Activated naive CD4-positive, alpha-beta T cell (primary cell): ENCODE results near the gene TSHB.

Source experiments
- DNase-seq, 4 experiments: peaks; one replicate each; lab custom pipeline; 2025; lab: John Stamatoyannopoulos, UW

TSHB gene

DNA sequence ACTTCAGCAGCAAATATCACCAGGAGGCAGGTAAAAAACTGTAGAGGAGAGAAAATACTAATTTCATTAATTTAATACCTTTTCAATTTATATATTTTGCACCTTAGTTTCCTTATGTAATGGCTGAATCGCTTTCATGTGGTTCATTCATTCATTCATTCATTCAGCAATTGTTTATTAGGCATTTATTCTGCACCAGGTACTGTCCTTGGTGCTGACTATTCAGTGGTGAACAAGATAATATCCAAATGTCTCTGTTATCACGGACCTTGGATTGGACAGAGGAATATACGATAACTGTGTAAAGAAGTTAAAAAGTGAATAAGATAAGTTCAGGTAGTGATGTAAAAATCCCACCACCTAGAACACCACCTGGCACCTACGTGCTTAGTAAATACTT, 30.9 kb downstream of the TSHB start:
- DNase-seq, result no peak

DNA sequence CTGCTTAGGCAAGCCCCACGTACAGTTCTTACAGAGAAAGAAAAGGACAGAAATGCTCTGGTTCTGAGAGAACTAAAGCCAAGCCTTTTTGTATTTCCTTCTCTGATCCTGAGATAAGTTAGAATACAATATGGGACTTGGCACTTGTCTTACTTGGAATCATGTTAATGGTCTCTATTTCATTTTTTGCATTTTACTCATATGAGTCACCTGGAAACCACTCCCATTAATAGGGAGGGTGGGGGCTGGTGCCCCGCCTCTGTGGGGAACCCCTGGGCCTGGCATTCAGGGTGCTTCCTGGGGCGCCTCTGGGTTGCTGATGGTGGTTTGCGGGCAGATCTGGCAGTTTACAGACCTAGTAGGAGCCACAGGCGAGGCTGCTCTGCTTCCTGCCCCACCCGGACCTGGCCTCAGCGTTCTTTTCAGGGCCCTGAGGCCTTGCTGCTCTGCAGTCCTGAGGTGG, 32.9 kb downstream of the TSHB start:
- peak; percentile 46 to 90 (median 72) for DNase-seq

DNA sequence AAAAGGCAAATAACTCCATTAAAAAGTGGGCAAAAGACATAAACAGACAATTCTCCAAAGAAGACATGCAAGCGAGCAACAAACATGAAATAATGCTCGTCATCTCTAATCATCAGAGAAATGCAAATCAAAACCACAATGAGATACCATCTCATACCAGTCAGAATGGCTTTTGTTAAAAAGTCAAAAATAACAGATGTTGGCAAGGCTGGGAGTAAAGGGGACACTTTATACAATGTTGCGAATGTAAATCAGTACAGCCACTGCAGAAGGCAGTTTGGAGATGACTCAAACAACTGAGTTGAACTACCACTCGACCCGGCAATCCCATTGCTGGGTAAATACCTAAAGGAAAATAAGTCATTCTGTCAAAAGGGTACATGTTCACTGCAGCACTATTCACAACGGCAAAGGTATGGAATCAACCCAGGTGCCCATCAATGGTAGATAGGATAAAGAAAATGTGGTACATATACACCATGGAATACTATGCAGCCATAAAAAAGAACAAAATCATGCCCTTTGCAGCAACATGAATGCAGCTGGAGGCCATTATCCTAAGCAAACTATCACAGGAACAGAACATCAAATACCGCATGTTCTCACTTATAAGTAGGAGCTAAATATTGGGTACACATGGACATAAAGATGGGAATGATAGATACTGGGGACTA, 33.7 kb downstream of the TSHB start:
- DNase-seq, result no peak

DNA sequence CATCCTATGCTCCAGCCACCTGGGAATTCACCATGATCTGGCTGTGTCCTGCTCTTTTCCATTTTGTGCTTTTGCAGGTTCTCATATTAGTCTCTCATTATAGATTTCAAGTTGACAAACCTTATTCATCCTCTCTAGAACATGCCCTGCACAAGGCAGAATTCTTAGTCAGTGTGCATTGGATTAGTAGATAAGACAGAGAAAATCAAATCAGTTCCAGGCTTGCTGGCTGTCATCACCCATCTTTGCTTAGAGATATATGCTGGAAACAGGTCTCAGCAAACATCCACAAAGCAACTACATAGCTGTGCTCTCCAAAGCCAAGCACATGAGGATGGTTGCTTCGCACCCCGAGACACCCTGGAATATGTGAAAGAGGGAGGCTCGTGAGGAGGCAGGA, 34.8 kb downstream of the TSHB start:
- no peak for DNase-seq

DNA sequence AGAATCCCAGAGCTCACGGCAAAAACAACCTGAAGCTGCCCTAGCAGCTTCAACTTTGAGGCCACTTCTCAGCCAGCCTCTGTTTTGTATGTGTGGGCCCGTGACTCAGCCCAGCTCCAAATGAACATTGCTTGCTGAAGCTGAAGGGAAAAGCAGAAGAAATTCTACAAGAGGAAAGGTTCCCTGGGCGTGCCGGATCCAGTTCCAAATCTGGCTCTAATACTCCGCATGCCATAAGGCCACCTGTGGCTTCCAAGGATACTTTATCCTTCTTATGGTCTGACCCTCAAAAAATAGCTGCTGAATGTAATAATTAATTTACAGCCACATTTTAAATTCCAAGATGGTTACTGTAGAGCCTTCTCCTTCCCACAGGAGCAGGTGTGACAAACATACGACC, 35.4 kb downstream of the TSHB start:
- no peak for DNase-seq

DNA sequence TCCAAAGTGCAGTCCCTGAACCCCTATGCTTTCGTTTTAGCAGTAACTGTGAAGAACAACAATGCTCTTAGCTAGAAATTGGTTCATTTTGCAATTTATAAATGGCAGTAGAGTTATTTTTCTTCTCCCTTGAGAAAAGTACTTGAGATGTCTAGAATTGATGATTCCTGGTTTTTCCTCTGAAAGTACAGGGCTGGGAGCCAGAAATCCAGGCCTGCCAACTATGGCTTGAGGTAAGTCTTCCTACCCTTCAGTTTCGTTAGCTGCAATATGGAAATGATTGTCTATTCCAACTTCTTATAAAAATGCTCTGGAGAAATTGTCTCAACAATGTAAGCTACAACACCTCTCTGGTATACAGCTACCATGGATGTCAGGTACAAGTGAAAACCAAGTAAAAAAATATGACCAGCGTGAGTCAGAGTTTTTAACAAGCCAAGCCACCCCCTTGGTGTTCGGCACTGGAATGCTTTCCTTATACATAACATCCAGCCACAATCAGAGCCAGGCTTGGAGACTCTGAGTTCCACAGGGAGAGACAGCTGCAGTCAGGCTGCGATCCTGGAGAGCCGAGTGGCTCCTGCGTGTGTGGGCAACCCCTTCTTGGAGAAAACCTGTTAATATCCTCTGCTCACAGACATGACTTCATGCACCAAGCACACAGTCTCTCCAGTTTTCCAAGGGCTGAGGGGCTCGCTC, 37.7 kb downstream of the TSHB start:
- DNase-seq, result no peak

DNA sequence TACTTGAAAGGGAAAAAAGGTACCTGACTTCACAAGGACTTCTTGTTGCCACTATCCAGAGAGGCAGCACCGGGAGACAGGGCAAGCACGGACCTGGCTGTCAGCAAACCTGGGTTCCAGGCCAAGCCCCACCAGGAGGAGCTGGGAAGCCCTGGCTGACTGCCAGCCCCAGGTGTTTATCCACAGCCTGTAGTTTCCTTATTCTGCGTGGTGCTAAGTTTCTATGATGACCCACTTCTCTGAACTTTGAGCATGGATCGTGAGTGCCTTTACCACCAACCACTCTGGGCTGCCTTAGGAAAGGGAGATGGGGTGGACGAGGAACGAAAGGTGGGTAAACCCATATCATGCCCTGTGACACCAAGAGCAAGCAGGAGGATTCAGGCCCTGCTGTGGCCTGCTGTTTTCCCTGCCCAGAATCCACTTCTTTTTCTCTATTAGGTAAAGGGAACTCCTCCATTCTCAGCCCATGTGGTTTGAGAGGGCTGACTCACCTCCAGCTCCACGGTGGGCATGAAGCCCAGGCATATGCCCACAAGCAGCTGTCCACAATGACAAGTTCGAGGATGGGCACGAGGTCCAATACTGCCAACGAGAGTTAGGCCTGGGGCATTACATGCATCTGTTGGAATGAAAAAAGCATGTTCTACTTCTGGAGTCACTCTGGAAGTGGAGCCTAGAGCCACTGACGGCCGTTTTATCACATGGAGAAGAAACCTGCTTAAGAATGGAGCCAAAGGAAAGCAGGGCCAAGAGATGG, 39.4 kb downstream of the TSHB start:
- DNase-seq, result no peak

DNA sequence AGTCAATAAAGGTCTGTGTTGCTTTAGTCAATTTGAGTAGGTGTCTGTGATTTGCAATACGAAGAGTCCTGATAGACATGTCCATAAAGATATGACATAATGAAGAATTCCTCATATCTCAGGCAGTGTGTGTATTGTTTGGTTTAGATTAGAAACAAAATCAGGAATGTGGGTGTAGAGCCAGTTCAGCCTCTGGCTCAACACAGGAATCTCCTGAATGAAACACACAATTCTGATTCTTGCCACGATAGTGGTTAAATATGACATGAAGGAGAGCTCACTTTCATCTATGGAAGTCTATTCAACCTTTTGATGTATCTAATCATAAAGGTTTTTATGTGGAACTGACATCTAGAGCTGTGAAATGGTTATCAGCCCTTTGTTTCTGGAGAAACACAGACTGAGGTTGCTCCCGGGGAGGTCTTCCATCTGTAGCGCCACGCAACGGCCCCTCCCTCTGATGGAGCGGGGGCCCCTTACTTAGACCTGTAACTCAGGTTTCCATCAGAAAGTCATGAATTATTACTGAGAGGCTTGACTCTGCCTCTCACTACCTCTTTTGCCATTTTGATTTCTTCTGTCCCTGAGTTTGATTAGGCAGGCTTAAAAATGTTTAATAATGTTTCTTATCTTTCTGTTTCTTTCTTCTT, 40.2 kb downstream of the TSHB start:
- no peak for DNase-seq

DNA sequence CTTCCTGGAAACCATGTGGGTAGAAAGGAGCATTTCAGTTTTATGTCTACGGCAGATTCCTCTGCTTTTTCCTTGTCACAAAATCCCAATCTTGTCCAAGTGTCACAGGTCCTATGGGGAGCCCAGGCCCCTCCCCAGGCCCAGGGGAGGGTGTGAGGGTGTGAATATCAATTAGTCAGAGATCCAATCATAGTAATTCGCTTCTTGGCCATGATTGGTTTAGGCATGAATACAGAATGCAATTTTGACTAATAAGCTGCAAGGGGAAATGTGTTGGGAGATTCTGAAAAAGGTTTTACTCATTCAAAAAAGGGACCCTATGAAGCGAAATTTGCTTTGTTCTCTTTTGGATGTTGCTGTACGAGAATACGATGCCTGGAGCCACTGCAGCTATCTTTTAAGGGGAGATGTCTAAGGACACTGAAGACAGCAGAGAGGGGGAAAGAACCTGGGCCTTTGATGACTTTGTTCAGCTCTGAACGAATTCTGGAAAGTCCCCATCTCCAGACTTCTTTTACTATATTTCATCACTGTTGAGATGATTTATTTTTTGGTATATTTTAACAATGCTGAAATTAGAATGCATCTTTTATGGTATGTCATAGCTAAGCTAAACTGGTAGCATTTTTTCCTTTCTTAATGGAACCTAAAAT, 41.5 kb downstream of the TSHB start:
- DNase-seq, result no peak

DNA sequence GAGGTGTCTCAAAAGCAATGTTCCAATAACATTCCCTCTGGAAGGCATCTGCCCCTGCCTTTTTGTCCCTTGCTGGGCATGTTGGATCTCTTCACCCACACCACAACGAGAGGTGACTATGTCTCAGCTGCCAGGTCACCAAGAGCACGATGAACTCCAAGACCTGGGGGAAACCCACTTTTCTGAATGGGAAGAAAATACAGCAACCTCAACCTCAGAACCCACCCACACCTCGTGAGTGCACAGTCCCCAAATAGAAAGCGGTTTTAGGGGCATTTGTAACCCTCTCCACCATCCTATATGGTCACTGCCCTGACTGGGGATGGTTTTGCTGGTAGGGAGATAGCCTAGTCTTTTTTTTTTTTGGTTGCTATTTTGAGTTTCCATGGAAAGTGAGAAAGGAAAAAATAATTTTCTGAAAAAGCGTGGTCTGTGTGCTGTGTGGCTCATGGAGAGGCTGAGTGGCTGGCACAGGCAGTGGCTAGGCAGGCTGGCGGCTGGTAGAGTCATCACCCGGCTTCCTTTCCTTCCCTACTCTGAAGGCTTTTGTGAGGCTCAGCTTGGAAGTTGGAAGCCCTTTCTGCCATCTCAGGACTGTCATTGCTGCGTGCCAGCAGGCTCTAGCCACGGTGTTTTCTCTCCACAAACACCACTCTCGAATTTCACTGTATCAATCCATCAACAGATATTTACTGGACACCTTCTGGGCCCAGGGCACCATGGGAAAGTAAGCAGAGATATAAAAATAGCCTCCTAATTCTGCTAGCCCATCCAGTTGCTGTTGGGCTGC, 43.9 kb downstream of the TSHB start:
- no peak for DNase-seq

DNA sequence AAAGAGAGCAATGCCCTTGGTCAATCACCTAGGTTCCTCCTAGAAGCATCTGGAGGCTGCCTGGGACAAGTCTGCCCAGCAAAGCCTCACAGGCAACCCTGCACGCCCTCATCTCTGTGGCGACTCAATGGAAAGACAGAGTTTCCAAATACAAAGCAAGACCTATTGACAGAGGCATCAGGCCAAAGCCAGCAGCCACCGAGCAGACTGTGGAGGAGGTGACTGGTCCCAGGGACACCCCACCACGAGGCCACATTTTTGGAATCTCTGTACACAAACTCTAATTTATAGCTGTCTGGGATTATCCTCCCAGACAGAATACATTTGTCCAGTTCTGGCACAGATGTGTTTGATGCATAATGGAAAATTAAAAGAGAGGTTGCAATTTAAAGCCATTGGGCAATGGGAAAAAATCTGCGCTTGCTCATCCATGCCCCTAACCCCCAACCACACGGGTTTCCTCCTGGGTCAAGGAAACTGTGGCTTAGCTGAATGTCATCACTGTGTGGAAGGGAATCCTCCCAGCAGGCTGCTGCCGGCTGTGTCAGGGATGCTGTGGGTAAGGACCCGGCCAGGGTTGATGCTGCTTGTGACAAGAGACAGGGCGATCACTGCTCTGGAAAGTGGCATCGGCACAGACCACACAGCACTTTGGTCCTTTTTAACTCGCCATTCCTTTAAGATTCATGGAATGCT, 45.4 kb downstream of the TSHB start:
- no peak for DNase-seq

DNA sequence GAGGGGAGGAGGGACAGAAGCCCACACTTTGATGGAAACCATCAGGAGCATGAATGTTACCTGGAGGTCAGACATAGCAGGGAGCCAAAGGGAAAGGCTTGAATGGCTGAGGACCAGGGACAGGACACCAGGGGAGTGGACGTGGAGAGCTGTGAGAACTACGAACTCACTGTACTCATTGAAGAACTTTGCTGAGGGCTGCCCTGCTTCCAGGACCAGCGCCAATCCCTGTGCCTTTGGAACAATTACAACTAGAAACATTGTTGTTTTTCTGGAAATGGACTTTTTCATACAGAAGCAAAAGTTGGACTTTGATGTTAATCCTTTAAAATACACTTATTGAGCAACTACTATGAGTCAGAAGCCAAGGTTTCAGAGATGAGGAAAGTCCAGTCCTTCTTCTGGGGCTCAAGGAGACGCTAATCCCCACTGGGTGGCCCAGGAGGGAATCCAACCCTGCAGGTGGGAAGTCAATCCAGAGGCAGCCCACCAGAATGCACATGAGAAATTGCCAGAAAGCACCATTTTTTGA, 46.8 kb downstream of the TSHB start:
- DNase-seq, result no peak

DNA sequence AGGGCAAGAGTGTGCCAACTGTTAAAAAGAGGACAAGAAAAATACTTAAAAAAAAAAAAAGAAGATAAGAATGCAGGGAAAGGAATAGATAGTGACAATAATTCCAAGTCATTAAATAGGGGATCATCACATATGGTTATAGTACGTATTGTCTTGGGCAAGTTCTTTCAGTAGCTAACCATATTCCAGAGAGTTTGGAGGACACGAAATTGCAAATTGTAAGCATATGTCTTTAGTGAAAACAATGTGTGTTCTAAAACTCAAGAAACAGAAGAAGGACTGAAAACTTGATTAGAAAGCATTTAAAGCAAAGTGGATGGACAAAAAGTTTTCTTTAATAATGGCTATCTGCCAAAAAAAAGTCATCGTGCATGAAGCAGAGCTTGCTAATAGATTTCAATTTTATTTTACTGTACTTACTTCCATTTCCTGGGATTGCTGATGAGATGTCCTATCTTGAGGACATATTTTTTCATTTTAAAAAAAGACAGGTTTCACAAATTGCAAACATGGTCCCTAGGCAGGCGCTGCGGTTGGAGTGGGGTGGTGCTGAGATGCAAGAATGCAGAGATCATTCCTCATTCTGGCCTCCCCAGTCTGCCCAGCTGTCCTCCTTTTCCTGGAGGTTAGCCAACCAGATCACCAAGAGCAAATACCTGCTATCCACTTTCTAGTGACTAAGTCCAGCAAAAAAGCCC, 47.8 kb downstream of the TSHB start:
- no peak for DNase-seq

DNA sequence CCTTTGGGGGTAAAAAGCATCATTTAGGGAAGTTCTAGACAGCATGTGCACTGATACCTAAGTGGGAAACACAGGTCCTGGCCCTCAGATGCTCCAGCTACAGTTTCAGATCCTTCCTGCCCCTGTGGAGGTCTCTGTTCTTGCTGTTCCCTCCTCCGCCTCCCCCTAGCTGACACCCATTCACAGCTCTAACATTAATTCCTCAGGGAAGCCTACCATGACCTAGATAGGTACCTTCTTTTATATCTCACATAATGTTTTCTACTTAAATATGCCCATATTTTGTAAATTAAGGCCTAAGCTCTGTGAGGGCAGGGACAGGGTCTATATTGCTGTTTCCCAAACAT, 48.3 kb downstream of the TSHB start:
- no peak for DNase-seq

DNA sequence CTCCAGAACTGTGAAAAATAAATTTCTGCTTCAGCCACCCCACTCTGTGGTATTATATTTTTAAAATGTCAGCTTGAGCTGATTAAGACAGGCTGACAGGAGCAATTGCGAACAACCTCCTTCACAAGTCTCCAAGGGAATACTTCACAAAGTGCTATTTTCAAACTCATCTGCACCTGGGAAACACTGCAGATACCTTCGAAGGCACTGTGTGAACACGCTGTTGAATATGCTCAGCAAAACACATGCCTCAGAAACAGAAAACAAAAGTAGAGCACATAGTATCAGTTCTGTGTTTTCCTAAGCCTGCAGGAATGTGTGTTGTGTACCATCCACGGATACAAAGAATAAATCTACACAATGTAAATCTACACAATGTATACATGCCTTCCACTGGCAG, 49.1 kb downstream of the TSHB start:
- DNase-seq, result no peak

DNA sequence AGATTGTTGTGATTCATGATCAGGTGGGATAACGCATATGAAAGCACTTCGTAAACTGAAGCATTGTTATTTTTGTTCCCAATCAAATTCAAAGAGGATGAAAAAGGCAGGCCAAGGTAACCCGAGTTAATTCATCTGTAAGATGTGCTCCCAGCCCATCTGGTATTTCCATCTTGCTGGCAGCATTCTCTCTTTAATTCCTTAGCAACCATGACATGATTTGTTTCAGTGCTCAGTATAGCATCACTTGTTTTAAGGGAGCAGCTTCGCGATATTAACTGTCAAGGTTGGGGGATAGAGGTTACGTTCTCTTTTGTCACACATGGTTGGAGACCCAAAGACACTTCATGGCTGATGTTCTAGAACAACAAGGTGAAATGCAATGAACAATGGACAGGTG, 53.3 kb downstream of the TSHB start:
- DNase-seq, result no peak
